Measurements from ENCODE around the gene FARSA. TPM values are rescaled to one million over a fixed set of nuclear protein-coding genes. Genes with fewer than 3 reads are reported as not detected.

FARSA gene
- total and polyA plus RNA-seq, 2 of the 13 experiments (the other 11 are each of a cell fraction or from before 2014, with no cell fraction given) = 25.9 to 72.0 TPM

DNA sequence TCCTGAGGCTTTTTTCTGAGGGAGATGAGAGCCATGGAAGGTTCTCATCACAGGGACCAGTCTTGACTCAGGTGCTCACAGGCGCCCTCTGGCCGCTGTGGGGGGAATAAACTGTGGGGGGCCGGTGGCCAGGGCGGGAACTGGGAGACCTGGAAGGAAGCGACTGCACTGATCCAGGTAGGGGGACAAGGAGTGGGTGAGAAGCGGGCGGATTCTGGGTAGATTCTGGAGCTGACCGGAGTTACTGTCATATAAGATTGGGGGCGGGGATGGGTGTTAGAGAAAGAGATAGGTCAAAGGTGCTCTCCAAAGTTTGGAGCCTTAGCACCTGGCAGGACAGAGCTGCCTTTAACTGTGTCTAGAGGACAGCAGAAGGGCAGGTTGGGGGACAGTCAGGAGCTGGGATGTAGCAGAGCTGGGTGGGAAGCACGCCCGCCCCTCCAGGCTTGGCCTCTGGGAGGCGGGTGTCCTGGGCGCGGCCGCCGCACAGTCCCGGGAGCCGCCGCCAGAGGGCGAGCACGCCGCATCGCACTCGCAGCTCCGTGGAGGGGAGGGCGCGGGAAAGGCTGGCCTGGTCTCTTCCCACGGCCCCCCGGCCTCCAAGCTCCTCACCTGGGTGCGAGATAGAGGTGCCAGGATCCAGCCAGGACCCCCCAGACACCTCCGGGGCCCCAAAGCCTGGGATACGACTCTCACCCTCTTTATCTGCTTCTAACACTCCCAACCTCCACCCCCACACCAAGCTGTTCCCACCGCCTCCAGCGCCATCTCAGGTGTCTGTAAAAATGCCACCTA, 31.7 kb upstream of the FARSA start (continued):
- TF ChIP-seq ZBTB7A (CRISPR knock-in tag; IDR thresholded peaks at IDR 0.05) (0 out of 2 replicates have a peak, but pooled peaks have one; percentile 29), ZFP36L2 (CRISPR knock-in tag; IDR thresholded peaks at IDR 0.05) (no peak), DMAP1 (CRISPR knock-in tag; IDR thresholded peaks at IDR 0.05) (no peak), POLR2G (IDR thresholded peaks at IDR 0.05; ENCODE audit: low read depth, low read length) (0 out of 2 replicates have a peak, but pooled peaks have one; percentile 30), KAT2B (IDR thresholded peaks at IDR 0.05; ENCODE audit: borderline replicate concordance, low read depth, low read length) (no peak), ZNF558 (CRISPR knock-in tag; IDR thresholded peaks at IDR 0.05; ENCODE audit: borderline replicate concordance) (0 out of 2 replicates have a peak, but pooled peaks have one; percentile 72), ZNF17 (CRISPR knock-in tag; IDR thresholded peaks at IDR 0.05) (no peak), ZNF678 (CRISPR knock-in tag; IDR thresholded peaks at IDR 0.05) (no peak), NR2C2 (CRISPR knock-in tag; IDR thresholded peaks at IDR 0.05; ENCODE audit: borderline replicate concordance) (no peak), NRL (CRISPR knock-in tag; IDR thresholded peaks at IDR 0.05; ENCODE audit: borderline replicate concordance) (0 out of 2 replicates have a peak, but pooled peaks have one; percentile 30), SSRP1 (CRISPR knock-in tag; IDR thresholded peaks at IDR 0.05) (no peak), NR2F2 (IDR thresholded peaks at IDR 0.05; ENCODE audit: borderline replicate concordance, low read depth) (0 out of 2 replicates have a peak, but pooled peaks have one; percentile 28), ZFP37 (CRISPR knock-in tag; IDR thresholded peaks at IDR 0.05; ENCODE audit: borderline replicate concordance) (no peak), ZNF121 (CRISPR knock-in tag; IDR thresholded peaks at IDR 0.05) (no peak), AGO1 (IDR thresholded peaks at IDR 0.05; ENCODE audit: low read depth, low read length, poor library complexity, severe bottlenecking) (no peak), ZFP90 (CRISPR knock-in tag; IDR thresholded peaks at IDR 0.05; ENCODE audit: borderline replicate concordance) (no peak), ADNP (CRISPR knock-in tag; IDR thresholded peaks at IDR 0.05) (no peak)
- TF ChIP-seq, protein P1, sequence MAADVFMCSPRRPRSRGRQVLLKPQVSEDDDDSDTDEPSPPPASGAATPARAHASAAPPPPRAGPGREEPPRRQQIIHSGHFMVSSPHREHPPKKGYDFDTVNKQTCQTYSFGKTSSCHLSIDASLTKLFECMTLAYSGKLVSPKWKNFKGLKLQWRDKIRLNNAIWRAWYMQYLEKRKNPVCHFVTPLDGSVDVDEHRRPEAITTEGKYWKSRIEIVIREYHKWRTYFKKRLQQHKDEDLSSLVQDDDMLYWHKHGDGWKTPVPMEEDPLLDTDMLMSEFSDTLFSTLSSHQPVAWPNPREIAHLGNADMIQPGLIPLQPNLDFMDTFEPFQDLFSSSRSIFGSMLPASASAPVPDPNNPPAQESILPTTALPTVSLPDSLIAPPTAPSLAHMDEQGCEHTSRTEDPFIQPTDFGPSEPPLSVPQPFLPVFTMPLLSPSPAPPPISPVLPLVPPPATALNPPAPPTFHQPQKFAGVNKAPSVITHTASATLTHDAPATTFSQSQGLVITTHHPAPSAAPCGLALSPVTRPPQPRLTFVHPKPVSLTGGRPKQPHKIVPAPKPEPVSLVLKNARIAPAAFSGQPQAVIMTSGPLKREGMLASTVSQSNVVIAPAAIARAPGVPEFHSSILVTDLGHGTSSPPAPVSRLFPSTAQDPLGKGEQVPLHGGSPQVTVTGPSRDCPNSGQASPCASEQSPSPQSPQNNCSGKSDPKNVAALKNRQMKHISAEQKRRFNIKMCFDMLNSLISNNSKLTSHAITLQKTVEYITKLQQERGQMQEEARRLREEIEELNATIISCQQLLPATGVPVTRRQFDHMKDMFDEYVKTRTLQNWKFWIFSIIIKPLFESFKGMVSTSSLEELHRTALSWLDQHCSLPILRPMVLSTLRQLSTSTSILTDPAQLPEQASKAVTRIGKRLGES (CRISPR knock-in tag; IDR thresholded peaks at IDR 0.05; ENCODE audit: borderline replicate concordance) = no peak
- TF ChIP-seq, protein P2, sequence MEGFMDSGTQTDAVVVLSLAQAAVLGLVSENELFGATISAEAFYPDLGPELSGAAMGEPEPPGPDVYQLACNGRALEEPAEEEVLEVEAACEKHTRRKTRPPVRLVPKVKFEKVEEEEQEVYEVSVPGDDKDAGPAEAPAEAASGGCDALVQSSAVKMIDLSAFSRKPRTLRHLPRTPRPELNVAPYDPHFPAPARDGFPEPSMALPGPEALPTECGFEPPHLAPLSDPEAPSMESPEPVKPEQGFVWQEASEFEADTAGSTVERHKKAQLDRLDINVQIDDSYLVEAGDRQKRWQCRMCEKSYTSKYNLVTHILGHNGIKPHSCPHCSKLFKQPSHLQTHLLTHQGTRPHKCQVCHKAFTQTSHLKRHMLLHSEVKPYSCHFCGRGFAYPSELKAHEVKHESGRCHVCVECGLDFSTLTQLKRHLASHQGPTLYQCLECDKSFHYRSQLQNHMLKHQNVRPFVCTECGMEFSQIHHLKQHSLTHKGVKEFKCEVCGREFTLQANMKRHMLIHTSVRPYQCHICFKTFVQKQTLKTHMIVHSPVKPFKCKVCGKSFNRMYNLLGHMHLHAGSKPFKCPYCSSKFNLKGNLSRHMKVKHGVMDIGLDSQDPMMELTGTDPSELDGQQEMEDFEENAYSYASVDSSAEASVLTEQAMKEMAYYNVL (CRISPR knock-in tag; IDR thresholded peaks at IDR 0.05; ENCODE audit: borderline replicate concordance) = no peak
- TF ChIP-seq, protein P3, sequence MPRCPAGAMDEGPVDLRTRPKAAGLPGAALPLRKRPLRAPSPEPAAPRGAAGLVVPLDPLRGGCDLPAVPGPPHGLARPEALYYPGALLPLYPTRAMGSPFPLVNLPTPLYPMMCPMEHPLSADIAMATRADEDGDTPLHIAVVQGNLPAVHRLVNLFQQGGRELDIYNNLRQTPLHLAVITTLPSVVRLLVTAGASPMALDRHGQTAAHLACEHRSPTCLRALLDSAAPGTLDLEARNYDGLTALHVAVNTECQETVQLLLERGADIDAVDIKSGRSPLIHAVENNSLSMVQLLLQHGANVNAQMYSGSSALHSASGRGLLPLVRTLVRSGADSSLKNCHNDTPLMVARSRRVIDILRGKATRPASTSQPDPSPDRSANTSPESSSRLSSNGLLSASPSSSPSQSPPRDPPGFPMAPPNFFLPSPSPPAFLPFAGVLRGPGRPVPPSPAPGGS (CRISPR knock-in tag; IDR thresholded peaks at IDR 0.05) = peak; percentile 55; the same call in 1 of the 2 replicates
- TF ChIP-seq, protein P4, sequence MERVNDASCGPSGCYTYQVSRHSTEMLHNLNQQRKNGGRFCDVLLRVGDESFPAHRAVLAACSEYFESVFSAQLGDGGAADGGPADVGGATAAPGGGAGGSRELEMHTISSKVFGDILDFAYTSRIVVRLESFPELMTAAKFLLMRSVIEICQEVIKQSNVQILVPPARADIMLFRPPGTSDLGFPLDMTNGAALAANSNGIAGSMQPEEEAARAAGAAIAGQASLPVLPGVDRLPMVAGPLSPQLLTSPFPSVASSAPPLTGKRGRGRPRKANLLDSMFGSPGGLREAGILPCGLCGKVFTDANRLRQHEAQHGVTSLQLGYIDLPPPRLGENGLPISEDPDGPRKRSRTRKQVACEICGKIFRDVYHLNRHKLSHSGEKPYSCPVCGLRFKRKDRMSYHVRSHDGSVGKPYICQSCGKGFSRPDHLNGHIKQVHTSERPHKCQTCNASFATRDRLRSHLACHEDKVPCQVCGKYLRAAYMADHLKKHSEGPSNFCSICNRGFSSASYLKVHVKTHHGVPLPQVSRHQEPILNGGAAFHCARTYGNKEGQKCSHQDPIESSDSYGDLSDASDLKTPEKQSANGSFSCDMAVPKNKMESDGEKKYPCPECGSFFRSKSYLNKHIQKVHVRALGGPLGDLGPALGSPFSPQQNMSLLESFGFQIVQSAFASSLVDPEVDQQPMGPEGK (CRISPR knock-in tag; IDR thresholded peaks at IDR 0.05) = peak; percentile 95

Data from HepG2 (cell line).